ENCODE data around the gene FAAH.

GRCh38 chr1:46415514-46415913 lies 21.4 kb downstream of the FAAH start:
- TF ChIP-seq SRF (IDR thresholded peaks at IDR 0.05; ENCODE audit: low read depth) = no peak
- no peak for TF ChIP-seq POLR2A (IDR thresholded peaks at IDR 0.05; ENCODE audit: borderline replicate concordance, extremely low read depth, insufficient read depth, insufficient read length)
- TF ChIP-seq YY1 (IDR thresholded peaks at IDR 0.05; ENCODE audit: extremely low read depth, insufficient replicate concordance, low read depth, low read length) = no peak
- TF ChIP-seq CTCF (IDR thresholded peaks at IDR 0.05 in 2 of 3, conservative IDR thresholded peaks at IDR 0.05 in 1 of 3; ENCODE audit: borderline replicate concordance in 1 of 3, insufficient read depth in 1 of 3, low read depth in 2 of 3, low read length in 2 of 3) = no peak
- no peak for TF ChIP-seq ELF1 (IDR thresholded peaks at IDR 0.05; ENCODE audit: borderline replicate concordance, low read depth)
- TF ChIP-seq SIN3A (IDR thresholded peaks at IDR 0.05; ENCODE audit: low read depth) = no peak
- TF ChIP-seq CEBPB (IDR thresholded peaks at IDR 0.05; ENCODE audit: low read depth) = no peak
- no peak for TF ChIP-seq EZH2phosphoT487 (IDR thresholded peaks at IDR 0.05; ENCODE audit: borderline replicate concordance)
- no peak for TF ChIP-seq ZBTB33 (IDR thresholded peaks at IDR 0.05; ENCODE audit: extremely low read depth, insufficient replicate concordance, low read length)
- no peak for TF ChIP-seq POLR2AphosphoS5 (IDR thresholded peaks at IDR 0.05; ENCODE audit: low read depth, low read length)
- TF ChIP-seq REST (IDR thresholded peaks at IDR 0.05; ENCODE audit: low read depth) = no peak
- TF ChIP-seq EZH2 (IDR thresholded peaks at IDR 0.05) = no peak
